Endothelial cell of umbilical vein (primary cell): Measurements from ENCODE around the gene PDLIM1.

Experiments
- CTCF ChIP-seq, 2 donors: IDR thresholded peaks; 1 replicate in 1 of 2; 2 replicates in 1 of 2; pipeline ENCODE4 v1.5.1; 2011; ENCODE audit warnings: low read length in 2 of 2, mild to moderate bottlenecking in 2 of 2, moderate library complexity in 2 of 2, control low read depth in 1 of 2, inconsistent platforms in 1 of 2, low read depth in 1 of 2; ENCODE audit not compliant: insufficient read depth in 1 of 2; ENCODE audit errors: extremely low read depth in 1 of 2
- EZH2 ChIP-seq: IDR thresholded peaks from 2 replicates; pipeline ENCODE4 v1.6.1; 2012; ENCODE audit warnings: borderline replicate concordance, low read depth, mild to moderate bottlenecking, moderate library complexity, low read length, inconsistent platforms; ENCODE audit not compliant: severe bottlenecking
- POLR2A ChIP-seq: IDR thresholded peaks from 2 replicates; pipeline ENCODE4 v1.6.1; 2012; ENCODE audit warnings: low read depth, mild to moderate bottlenecking, control low read depth, low read length

- TF ChIP-seq EZH2 (no peak), POLR2A (no peak), CTCF (IDR thresholded peaks at IDR 0.05; ENCODE audit: extremely low read depth in 1 of 2, insufficient read depth in 1 of 2, low read depth in 1 of 2, low read length in 2 of 2) (no peak)
These were observed 13.1 kb upstream of the PDLIM1 start for GRCh38 chr10:95303950-95304349.
